ENCODE results near the gene EME1.
"Not testable (repeated sequence)": the region's sequence is repeated elsewhere in the genome, so short reads cannot be mapped to it uniquely, and the experiment has no call there.

The EME1 gene

DNA sequence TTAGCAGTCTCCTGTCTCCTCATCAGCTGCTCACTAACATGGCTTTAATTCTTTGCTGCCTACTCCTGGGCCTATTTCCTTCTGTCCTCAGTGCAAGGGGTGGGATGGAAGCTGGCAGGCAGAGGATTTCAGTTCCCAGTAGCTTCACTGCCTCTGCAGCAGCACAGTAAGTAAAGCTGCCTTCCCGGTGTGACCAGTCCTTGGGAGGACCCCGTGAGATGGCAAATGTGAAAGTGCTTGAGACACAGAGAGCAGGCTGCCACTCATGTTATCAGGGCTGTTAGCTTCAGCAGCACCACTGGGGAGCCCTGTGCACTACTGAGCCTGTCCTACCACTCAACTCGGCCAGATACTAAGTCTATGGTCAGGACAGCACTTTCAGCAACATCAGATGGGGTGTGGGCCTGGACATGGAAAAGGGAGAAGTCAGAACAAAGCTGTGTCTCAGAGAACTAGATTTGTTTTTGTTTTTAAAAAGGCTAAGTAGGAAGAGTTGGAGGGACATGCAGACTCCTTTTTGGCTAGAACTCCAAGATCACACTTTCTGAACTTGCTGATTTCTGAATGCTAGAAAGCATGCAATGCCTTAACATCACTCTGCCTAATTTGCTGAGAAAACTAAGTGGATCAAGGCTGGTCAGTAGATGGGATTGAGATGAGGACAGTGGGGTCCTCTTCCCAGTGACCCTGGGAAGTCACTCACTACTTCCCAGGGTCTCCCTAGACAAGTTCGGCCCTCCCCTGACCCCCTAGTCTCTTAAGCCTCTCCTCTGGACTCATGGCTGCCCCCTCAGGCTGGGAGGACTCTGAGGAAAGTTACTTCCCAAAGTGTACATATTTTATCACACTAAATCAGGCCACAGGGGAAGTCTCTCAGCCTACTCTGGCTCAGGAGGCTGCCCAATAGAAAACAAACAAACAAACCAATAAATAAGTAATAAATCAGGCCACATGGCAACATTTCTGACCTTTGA, 54.1 kb downstream of the EME1 start:
- DNase-seq: peak; percentile 5

DNA sequence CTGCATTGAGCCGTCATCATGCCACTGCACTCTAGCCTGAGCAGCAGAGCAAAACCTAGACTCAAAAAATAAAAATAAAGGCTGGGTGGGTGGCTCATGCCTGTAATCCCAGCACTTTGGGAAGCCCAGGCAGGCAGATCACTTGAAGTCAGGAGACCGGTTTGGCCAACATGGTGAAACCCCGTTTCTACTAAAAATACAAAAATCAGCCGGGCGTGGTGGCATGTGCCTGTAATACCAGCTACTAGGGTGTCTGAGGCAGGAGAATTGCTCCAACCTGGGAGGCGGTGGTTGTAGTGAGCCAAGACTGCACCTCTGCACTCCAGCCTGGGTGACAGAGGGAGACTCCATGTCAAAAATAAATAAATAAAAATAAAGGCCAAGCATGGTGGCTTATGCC, 55.1 kb downstream of the EME1 start:
- DNase-seq: not testable (repeated sequence)

DNA sequence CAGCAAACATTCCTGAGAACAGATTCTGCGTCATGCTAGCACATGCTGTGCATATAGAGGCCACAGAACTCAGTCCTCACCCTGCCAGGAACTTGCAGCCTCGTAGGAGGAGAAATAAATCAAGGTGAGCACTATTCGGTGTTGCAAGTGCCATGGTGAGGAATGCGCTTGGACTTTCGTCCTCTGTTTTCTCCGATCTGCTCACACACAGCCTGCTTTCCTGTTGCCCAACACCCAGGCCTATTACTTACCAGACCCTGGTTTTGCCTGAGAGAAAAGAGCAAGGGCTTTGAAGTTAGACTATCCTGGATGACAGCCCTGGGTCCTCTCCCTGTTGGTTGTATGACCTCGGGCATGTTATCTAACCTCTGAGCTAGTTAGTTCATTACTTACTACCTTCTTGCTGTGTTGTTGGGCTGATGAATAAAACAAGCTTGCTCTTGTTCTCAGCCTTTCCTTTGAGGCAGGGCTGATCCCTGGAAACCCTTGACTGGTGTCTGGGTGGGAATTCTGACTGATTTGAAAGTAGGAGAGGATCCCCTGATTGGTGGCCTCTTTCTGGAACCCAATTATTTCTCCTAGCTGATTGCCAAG, 55.9 kb downstream of the EME1 start:
- DNase-seq: no peak

- DNase-seq: no peak
Observed at GRCh38 chr17:50429793-50430192, 56.8 kb downstream of the EME1 start.

Data from activated effector memory CD4-positive, alpha-beta T cell treated with Interleukin-2 at 50 U/mL for 16 hours (primary cell).